ENCODE measurements around the gene AOPEP.

- no peak for TF ChIP-seq POLR2A (IDR thresholded peaks at IDR 0.05)
- no peak for TF ChIP-seq EP300 (IDR thresholded peaks at IDR 0.05)
- no peak for TF ChIP-seq CTCF (IDR thresholded peaks at IDR 0.05)
These were observed 366.0 kb downstream of the AOPEP start for GRCh38 chr9:95092262-95093072.

All from suprapubic skin (tissue), 3 donors.